Loucy (cell line): ENCODE results near the gene RIPK4.

ENCODE experiments used
- EZH2phosphoT487 ChIP-seq: fragments of 200-600 bp; IDR thresholded peaks from 2 replicates; pipeline ENCODE4 v1.6.1; 2018; ENCODE audit warnings: antibody characterized with exemption, mild to moderate bottlenecking, moderate library complexity, borderline replicate concordance
- TF ChIP-seq, protein P1 (sequence below): fragments of 200-600 bp; sonication (generic); conservative IDR thresholded peaks from 2 replicates; pipeline ENCODE4 v1.5.1; 2014; ENCODE audit warnings: mild to moderate bottlenecking, antibody characterized with exemption, low read length

DNA sequence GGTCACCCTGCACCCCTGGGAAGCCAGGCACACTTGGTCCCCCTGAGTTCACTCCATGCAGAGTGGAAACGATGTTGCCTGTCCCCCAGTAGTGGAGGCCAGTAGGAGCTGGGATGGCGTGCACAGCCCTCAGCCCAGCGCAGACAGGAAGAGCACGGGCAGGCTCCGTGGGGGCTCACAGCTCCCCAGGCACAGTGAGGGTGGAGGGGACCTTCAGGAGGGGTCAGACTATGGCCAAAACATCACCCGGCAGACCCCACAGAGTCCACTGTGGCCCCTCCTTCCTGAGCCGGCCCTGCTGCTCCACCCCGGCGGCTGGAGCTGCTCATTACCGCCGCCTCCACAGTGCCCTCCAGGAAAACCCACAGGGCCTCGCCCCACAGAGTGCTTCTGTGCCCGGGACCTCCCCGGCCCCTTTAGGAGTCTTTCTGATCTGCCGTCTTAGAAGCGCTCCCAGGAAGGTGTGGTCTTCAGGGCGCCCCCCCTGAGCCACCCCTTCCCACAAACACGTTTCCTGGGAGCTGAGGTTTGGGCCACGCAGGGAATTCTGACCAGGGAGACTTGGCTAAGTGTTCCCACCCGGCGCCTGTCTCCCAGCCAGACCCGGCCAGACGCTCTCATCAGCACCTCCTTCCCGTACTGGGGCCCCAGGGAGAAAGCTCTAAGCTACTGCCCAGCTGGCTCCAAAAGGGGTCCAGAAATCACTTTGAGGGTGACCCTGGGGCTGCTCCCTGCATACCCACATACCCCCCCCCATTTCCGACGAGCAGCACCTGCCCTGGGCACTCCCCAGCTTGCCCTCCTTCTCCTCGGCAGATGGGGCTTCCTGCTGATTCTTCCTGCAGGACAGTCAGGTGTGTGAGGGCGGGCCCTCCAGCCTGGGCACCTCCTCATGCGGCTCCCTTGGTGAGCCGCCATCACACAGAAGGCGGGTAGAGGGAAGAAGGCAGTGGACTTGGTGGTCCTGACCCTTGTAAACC is 38.8 kb downstream of the RIPK4 start:
- no peak for TF ChIP-seq EZH2phosphoT487
- TF ChIP-seq, protein P1, sequence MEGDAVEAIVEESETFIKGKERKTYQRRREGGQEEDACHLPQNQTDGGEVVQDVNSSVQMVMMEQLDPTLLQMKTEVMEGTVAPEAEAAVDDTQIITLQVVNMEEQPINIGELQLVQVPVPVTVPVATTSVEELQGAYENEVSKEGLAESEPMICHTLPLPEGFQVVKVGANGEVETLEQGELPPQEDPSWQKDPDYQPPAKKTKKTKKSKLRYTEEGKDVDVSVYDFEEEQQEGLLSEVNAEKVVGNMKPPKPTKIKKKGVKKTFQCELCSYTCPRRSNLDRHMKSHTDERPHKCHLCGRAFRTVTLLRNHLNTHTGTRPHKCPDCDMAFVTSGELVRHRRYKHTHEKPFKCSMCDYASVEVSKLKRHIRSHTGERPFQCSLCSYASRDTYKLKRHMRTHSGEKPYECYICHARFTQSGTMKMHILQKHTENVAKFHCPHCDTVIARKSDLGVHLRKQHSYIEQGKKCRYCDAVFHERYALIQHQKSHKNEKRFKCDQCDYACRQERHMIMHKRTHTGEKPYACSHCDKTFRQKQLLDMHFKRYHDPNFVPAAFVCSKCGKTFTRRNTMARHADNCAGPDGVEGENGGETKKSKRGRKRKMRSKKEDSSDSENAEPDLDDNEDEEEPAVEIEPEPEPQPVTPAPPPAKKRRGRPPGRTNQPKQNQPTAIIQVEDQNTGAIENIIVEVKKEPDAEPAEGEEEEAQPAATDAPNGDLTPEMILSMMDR, result no peak
